Kasumi-1 (cell line): ENCODE data around the gene GPR22.

Experiments
- DNase-seq, 2 experiments: peaks; one replicate each; lab custom pipeline; 2025; lab: John Stamatoyannopoulos, UW

The GPR22 gene

DNA sequence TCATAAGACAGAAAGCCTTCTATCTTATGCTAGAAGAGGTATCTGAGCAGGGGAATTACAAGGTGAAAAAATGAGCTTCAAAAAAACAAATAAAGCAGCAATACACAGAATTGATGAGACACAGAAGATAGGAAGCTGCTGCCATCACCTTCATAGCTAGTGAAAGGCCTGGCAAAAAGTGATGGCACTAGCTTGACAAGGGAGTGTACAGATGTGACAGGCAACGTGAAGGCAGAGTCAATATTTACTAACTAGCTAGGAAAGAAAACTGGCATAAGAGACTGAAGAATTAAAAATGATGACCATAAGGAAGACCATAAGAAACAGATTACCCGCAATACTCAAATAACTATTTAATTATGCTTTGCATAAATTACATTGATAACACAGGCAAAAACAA is 9.4 kb downstream of the GPR22 start:
- DNase-seq = no peak

DNA sequence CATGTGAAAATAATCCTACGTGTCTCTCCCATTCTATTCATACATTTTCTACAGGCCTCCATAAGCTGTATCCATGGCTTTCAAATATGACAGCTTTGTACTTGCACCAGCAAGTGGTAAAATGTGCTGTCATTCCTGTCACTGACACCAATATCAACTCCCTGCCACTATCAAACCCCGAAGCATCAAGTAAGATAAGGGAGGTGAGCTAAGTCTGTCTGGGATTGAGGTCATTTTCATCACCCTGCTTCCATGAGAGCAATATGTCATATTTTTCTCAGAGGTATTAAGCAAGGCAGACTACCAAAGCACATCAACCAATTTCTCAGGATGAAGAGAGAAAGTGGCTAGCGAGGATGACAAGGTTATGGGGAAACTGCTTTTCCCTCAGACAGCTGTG is 11.1 kb downstream of the GPR22 start:
- no peak for DNase-seq

DNA sequence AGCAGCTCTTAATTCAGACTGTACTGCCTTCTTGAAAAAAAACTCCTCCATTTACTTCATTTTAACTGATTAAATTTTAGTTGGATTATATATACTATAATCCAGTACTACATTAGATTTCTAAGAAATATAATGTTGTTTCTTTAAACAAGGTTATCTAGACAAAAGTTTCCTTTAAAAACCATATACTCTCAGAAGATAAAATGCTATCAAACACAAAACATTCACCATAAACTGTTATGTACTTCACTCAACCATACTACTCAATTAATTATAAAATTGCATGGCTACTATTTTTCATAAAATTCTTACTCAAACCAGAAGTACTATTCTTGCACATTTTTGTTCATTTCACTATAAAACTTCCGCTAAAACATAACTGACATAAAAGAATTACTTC is 12.7 kb downstream of the GPR22 start:
- DNase-seq = no peak

DNA sequence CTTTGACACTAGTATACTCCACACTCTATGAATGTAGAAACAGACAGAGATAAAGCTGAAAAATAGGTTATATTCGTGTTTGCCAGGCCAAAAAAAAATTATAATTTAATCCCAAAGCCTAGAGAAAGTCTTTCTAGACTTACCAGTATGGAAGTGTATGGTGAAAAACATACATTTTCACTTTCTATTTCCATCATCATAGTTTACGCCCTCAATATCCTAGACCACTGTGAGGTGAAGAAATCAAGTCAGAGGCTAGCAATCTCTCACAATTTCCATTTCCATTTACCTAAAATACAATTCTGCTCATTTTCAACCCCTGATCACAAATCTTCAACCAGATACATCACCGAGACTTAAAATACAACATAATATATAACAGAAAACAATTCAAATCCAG is 16.2 kb downstream of the GPR22 start:
- DNase-seq = no peak

DNA sequence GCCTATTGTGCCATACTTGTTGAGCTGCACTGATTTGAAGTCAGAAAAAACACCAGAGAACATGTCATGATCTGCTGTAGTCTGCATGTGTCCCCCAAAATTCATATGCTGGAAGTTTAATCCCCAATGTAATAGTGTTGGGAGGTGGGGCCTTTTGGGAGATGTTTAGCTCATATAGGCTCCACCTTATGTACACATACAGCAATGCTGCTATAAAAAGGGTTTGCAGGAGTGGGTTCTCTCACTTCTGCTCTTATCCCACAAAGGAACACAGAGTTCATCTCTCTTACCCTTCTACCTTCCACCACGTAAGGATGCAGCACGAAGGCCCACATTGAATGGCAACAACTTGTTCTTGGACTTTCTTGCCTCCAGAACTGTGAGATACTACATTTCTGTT is 23.0 kb downstream of the GPR22 start:
- DNase-seq = no peak

DNA sequence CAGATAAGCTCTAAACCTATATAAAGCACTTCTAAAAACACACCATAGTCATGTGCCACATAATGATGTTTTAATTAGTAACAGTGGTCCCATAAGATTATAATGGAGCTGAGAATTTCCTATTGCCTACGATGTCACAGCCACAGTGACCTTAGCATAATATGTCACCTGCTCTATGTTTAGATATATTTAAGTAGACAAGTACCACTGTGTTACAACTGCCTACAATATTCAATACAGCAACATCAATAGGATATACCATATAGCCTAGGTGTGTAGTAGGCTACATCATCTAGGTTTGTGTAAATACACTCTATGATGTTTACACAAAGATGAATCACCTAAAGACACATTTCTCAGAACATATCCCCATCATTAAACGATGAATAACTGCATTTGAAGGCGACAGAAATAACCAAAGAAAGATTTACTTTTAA is 24.5 kb downstream of the GPR22 start:
- no peak for DNase-seq

DNA sequence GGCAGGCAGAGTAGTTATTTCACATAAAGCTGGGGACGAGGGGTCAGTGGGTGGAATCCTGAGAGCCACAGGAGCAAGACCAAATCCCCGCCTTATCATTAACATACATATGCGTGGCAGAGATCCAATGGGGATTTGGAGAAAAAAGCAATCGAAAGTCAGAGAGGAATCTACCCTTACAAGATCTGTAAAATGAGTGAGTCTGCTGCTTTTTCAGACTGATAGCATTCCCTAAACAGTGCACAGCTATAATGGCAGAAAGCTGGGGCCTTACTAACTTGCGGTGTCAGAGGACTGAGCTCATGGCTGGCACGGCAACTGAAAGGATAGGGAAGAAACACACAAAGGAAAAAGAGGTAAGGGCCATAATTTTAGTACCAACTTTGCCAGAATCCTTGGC is 25.0 kb downstream of the GPR22 start:
- no peak for DNase-seq

DNA sequence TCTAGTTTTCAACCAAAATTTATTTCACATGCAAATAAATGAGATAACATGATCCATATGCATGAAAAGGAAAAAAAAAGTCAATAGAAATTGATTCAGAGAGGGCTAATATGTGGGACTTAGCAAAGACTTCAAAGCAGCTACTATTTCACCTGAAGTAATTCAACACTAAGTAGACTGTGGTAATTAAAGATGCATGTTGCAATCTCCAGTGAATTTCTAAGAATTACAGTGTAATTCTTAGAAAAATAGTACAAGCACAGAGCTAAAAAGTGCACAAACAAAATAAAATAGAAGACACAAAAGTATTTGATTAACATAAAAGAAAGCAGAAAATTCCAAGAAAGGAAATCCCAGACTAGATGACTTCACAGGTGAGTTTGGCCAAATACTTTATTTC is 25.7 kb downstream of the GPR22 start:
- no peak for DNase-seq

DNA sequence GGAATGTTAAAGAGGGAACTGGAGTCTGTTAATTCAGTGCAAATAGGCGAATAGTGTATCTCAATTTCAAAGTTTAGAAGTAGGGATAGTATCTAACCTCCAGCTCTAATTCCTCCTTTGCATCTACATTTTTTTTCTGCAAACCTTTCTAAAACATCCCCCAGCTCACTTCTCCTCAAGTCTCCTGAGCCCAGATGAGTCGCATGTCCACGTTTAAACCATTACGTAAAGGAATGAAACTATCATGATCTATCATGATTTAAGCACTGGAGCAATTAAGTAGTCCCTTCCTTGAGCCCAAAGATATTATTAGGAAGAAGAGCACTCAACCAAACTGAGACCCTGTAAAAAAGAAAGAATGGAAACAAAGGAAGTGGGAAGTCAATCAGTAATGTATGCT is 29.9 kb downstream of the GPR22 start:
- DNase-seq = no peak

DNA sequence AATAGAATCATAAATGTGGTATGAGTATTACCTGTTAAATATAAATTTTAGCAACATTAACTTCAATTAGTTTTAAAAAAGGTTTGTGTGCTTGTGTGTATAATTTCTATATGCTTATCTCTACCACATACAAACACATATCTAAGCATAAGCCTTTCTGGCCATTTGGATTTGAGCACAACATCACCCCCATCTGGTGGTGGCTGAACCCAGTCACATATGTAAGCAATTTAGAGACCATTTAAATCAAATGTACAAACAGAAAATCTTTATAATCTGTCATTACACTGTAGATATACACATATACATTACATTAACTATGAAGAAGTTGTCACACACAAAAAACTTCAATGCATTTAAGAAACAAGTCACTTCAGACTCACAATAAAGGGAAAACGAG is 31.7 kb downstream of the GPR22 start:
- DNase-seq = peak; percentile 62 to 64

DNA sequence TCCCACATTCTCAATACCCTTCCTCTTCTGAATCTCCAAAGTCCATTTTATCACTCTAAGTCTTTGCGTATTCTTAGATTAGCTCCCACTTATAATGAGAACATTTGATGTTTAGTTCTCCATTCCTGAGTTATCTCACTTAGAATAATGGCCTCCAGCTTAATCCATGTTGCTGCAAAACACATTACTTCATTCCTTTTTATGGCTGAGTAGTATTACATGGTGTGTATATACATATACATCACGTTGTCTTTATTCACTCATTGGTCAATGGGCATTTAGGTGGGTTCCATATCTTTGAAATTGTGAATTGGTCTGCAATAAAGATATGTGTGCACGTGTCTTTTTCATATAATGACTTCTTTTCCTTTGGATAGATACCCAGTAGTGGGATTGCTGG is 32.3 kb downstream of the GPR22 start:
- no peak for DNase-seq

DNA sequence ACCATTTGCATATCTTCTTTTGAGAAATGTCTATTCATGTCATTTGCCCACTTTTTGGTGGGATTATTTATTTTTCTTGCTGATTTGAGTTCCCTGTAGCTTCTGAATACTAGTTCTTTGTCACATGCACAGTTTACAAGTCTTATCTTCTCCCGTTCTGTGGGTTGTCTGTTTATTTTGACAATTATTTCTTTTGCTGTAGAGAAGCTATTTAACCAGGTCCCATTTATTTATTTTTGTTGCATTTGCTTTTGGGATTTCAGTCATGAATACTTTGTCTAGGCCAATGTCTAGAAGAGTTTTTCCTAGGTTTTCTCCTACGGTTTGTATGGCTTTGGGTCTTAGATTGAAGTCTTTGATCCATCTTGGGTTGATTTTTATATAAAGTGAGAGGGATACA is 32.9 kb downstream of the GPR22 start:
- no peak for DNase-seq

DNA sequence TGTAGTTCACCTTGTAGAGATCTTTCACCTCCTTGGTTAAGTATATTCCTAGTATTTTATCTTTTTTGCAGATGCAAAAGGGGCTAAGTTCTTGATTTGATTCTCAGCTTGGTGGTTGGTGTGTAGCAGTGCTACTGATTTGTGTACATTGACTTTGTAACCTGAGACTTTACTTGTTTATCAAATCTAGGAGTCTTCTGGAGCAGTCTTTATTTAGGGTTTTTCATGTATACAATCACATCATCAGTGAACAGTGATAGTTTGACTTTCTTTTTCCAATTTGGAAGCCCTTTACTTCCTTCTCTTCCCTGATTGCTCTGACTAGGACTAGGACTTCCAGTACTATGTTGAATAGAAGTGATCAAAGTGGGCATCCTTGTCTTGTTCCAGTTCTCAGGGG is 33.8 kb downstream of the GPR22 start:
- DNase-seq = no peak

DNA sequence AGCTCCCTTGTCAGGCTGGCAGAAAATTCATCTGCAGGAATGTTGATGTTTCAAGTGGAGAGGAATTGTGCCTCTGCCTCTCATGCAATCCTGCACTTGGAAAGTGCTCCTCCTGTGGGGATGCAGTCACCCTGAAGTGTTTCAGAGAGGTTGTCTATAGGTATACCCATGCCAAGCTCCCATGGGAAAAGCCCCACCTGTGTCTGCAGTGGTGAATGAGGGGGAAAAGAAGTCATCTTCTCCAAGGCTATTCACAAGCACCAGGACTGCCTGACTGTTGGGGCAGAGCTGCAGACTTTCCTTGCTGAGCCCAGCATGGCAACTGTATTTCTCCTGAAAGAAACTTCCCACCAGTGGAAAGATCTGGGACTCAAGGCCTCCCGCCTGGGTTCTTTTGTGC is 35.5 kb downstream of the GPR22 start:
- DNase-seq = no peak

DNA sequence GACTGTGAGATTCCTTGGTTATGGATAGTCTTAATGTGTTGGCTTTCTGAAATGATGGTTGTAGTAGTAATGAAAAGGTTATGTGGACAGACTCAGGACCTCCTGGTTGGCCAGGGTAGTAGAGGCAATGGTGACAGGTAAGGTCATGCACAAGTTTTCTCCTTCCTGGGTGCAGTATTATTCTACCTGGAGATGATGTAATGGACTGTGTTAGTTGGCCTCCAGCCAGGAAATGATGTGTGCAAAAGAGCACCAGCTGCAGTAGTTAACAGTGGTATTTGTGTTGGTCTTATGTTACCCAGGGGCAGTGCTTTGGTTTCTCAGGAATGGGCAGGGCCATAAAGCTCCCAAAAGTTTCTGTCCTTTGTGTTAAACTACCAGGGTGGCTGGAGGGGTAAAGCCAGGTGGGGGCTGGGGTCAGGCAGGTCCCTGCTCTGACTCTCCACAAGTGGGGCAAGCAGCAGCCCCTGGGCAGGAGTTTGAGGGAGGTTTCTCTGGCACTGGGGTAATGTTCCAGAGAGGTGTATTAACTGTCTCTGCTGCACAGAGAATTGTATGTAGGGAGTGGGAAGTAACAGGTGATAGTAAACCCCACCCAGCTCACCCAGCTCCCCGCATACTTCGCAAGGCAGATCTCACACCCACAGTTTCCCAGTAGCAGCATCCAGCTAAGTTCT is 36.3 kb downstream of the GPR22 start:
- DNase-seq = no peak

DNA sequence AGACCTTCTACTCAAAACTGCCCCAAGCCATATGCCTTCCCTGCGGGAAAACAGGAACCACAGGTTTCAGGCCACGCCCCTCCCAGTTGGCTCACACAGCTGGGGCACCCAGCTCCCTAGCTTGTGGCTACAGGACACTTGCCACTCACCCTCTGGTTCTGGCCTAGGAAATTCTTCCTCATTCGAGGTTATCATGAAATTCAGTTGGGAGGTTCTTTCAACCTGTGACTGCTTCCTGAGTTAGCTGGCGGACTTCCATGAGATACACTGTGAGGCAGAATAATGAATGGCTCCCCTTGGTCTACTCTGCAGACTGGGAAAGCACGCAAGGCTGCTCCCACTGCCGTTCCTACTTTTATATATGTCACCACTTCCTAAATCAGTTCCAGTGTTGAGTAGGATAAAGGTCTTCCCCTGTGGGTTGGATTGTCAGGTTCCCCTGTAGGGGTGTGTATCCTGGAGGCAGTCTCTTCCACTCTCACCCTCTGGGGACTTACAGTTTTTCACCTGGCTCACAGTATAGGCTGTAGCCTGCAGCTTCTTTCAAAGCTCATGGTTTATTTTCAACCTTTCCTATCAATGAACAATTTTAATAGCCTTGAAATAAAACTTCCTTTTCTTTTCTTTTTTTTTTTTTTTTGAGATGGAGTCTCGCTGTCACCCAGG is 37.0 kb downstream of the GPR22 start:
- DNase-seq = peak; percentile 76 to 79
